Raji (cell line): ENCODE data around the gene KCNK16.

Experiments
- POLR2A ChIP-seq: IDR thresholded peaks from 2 replicates; pipeline ENCODE4 v1.6.1; 2011; ENCODE audit warnings: low read depth, low read length, control low read depth; ENCODE audit not compliant: insufficient read depth

The KCNK16 gene

DNA sequence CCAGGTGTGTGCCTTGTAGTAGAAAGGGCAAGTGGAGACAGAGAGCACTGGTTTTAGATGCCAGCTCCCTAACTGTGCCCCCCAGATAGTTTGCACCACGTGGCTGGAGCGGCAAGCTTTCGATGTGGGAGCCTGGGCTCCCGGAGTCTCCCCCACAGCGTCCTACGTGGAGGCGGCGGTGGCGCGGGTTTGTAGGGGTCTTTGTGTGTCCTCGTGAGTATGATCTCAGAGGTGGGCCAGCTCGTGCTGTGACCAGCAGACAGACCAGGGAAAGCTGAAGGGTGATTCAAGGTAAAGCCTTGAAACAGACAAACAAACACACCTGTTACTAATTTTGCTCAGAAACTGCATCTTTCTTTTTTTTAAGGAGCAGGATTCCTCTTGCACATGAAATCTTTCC, 5.6 kb upstream of the KCNK16 start:
- TF ChIP-seq POLR2A: no peak

DNA sequence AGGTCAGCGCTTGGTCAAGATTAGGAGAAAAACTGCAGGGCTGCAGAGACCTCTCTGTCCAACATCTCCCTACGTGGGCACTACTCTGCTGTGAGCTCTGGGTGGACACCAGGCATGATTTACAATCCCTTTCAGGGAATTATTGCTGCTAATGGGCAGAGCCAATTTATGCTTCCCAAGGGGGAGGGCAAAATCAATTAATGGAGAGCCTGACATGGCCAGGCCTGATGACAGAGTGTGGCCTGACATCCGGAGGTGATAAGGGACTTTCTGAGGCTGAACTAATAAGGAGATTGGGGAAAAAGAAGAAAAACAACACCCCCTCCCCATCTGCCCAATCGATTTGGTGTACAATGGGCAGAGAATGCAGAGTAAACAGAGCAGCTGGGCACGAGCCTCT, 5.0 kb upstream of the KCNK16 start:
- no peak for TF ChIP-seq POLR2A

DNA sequence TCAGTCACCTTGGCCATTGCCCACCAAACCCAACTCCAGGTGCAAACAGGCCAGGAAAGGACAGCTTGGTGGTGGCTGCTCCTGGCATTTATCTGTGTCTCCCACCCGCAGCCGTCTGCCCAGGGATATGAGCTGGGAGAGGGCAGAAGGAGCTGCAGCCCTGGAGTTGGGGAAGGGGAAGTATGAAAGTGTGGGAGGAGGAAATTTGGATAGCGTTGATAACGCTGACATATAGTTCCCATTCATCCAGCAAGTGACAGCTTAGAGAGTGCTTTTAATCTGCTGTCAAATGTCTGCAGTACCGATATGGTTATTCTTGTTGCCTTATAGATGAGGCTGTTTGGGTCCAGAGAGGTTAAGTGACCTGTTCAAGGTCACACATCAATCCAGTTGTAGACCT, 741 bp downstream of the KCNK16 start:
- no peak for TF ChIP-seq POLR2A

DNA sequence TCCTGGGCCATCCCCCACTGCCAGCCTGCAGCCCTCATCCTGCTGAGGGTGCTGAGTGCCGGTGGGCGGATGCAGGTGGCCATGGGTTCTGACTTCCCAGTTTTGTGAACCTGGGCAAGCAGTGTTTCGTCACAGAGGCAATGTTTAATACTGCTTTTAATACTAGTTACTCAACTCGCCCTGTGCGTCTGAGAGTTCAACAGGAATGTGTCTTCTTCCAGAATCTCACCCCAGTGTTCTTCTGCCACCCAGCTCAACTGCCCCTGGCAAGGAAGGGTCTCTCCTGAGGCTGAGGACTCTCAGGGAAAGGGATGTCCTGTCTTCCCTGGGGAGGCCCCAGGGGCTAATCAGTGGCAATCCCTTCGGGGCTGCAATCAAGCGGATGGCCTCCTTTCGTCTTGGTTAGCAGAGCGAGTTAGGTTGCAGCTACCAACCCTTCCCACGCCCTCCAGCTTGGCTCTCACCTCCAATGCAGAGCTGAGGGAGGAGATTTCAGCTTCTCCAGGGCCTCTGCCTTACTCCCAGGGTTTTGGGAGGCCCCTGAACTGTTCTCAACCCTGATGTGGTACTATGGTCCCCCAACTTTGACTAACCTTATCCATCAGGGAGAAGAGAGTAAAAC, 2.0 kb downstream of the KCNK16 start:
- no peak for TF ChIP-seq POLR2A

DNA sequence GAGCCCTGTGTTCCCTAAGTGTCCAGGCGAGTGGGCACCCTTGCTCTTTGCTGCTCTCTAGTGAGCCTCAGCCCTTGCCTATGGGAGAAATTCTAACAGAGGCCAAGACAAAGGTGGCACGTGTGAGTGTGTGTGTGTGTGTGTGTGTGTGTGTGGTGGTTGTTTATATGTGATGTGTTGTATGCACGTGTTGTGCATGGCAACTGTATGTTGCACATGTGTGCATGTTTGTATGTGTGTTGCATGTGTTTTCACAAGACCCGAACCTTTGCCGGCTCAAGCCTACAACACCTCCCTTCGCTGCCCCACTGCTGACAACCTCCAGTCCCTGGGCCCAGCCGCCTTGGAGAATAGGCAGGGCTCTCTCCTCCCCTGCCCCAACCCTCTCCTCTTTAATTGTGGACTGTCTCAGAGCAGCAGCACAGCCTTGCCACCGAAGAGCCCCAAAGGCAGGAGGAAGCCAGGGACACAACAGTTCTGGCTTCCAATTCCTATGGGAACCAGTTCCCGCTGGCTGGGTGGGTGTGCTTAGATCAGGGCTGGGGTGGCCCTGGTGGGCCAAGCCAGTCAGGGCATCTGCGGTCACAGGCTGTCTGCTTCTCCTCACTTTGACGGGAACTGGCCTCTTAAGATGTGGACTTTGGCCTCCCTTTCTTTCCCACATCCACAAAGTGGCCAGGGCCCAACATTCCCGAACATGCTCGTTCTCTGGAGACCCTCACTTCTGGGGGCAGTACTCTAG, 2.7 kb downstream of the KCNK16 start:
- TF ChIP-seq POLR2A: no peak

DNA sequence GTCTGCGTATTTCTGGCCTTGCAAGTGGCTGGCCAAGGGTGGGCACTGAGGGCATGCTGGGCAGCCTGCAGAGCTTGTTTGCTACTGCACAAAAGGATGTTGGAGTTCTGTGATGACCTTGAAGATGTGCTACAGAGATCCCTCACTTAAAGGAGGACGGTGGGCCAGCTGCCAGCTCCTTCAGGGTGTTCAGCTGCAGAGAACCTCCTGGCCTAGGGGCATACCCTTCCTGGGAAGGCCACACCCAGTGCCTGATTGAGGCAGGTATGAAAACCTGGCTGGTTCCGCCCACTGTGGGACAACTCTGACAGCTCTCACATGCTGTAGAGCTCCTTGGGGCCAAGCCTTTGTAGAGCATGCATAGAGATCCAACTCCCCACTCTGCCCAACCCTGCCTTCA, 5.2 kb downstream of the KCNK16 start:
- no peak for TF ChIP-seq POLR2A

DNA sequence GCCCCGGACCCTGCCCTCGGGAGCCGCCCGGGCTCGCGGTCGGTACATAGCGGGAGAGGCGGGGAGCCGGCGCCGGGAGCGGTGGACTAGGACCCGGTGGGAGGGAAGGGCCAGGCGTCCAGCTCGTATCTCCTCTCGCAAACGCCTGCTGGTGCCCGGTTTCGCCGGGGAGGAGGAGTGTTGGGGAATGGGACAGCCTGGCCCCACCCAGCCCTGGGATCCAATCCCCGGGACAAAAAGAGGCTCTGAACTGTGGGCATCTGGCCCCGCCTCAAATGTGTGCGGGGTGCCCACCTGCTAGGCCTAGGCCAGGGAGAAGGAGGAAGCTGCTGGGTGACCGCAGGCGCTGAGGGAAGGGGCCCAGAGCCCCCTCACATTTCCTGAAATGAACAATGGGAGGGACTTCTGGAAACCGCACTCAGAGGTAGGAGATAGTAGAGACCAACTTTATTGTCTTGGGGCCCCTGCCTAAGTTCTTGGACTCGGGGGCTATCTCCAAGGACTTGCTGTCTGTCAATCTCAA, 8.2 kb downstream of the KCNK16 start, which contains the start of gene KCNK17:
KCNK17 (minus strand) TSS at position 147 of the 523 bp plus-strand sequence; CDS start at position 48, 99 bp downstream.
- no peak for TF ChIP-seq POLR2A

DNA sequence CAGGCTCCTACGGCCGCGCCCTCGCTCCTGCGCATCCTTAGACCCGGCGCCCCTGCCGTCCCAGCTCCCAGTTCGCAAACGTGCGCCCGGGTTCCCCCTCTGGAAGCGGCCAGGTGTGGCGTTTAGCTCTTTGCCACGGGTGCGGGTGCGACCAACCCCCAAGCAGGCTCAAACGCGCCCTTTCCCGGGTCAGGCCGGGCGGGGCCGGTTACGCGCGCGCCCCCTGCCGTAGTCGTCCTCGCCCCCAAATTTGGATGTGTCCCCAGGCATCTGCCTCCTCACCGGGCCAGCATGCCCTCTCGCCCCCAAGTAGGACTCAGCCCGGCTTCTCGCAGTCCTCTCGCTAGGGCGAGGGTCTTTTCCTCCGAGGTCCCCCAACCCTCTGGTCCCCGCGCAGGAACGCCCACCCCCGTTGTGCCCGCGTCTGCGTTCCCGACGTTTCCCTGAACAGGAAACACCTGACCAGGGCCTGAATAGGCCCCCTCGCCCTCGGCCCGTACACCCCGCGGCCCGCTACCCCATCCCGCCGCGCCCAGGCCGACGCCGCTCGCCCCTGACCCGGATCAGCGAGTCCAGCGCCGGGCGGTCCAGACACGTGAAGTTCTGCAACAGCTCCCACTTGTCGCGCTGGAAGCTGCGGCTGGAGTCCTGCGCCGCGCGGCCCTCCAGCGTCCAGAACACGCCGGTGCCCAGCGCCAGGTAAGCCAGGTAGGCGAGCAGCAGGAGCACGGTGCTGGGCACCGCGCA, 8.8 kb downstream of the KCNK16 start:
- TF ChIP-seq POLR2A: no peak

DNA sequence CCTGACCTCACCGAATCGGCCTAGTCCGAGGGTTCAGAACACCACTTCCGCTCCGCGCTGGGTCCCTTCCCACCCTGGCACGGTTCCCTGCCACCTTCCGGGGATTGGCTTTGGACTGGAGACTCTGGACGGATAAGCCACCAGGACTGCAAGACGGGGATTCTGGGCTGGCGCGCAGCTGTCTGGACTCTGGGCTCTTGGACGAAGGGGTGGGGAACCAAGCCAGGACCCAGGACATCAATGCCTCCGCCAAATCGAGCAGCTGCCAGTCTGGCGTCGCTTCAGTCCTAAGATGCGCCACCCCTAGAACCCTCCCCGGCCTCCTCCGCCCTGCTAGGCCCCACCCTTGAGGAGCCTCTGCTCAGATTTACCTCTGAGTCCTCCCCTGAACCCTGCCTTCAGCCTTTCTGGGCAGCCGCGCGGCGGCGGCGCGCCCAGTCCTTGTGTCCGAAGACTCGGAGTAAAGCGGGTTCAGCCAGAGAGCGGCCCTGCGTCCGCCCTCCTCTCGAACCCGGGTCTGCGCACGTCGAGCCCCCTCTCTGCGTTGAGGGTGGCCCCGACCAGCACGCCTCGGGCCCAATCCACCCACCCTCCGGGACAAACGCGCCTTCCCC, 9.5 kb downstream of the KCNK16 start:
- TF ChIP-seq POLR2A: no peak

DNA sequence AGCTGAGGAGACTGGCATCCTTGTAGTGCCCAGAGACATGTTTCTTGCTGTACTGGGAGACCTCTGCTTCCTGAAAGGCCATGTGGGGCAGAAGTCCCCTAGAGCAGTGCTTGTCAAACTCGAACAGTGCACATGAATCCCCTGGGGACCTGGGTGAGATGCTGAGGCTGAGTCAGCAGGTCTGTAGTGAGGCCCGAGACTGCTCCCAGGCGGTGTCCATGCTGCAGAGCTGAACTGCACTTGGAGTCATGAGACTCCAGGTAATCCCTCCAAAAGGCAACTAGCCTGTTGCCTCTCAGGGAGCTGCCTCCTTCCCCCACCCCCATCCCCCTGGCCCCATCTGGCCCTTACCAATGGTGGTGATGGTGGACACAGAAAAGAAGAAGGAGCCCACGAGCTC, 12.0 kb downstream of the KCNK16 start:
- TF ChIP-seq POLR2A: no peak

DNA sequence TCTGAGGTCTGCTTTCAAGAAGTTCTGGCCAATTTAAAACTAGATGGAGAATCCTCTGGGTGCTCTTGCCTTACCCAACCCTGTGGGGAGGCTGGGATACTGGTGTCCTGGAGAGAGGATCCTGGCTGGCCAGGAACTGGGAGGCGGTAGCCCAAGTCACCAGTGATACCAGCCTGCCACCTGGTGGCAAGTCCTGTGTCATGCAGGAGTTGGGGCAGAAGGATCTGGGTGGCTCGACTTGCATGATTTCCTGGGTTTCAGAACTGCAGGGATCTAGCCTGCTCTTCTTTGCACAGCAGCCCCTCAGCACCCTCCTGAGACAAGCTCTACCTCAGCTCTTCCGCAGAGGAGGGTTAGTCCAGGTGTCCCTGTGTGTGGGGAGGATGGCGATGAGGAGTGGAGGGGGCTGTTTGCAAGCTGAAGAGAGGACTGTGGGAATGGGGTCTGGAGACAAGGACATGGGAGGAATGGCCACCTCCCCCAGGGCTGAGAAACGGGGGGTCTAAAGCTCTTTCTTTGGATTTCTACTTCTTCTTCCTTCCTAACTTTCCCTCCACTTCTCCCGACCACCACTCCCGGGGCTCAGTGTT, 12.5 kb downstream of the KCNK16 start:
- TF ChIP-seq POLR2A: no peak

DNA sequence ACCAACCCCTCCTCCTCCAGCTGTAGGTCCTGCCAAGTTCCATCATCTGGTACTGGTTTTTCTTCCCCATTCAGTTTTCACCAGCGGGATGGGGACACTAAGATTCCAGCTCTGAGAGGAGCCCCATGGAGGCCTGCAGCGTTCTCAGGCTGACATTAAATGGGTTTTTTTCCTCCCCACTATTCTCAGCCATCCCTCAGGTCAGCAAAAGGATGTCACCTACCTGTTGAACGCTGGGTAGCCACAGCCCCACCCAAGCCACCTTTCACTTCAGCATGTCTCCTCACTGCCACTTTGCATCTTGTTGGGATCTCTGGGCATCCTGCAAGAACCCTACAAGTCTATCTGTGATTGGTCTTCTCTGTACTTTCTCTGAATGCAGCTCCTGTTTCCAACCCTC, 15.0 kb downstream of the KCNK16 start:
- no peak for TF ChIP-seq POLR2A

DNA sequence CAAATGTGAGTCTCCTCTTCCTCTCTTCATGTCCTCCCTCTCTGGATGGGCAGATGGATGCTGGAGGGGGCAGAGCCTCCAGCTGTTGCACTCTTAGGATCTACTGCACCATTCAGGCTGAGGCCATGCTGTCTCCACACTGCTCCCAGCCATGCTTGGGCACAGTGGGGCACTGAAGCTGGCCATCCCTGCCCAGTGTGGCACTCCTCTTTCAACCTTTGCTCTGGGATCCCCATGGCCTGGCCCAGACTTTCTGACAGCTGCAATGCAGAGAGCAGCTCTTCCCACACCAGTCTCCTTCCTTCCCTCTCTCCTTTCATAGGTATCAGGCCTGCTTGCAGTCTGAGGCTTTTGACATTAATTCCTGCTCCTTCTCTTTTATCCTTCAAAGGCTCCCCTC, 17.6 kb downstream of the KCNK16 start:
- no peak for TF ChIP-seq POLR2A

DNA sequence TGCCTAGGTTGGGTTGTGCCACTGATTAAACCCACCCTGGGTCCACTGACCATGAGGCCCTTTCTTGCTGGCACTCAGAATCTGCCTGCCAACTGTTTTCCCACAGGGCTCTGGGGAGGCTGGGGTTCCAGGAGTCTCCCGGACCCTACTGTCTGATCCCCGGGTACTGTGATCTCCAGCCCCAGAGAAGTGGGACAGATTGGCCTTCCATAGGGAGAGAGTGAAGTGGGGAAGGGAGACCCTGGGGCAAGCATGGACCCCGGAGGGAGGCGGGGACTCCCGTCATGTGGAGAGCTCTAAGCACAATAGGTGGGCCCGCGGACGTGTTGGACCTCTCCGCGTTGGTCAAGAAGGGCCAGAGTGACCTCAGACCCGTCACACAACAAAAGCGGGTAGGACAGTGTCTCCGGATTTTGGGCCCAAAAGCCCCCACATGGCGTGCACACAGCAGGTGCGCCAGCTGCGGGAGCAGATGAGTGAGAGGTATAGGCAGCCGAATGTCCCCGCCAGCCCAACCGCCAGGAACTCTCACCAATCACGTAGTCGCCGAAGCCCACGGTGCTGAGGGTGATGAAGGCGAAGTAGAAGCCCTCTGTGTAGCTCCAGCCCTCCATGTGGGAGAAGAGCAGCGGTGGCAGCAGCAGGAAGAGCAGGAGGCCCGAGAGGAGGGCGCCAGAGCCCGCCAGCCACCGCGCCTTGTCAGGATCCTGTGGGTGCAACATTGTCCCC, 18.9 kb downstream of the KCNK16 start:
- no peak for TF ChIP-seq POLR2A
